H1 (cell line): ENCODE results near the gene PHACTR1.

ENCODE experiments used
- BCL11A ChIP-seq, 2 experiments: IDR thresholded peaks; one replicate each; pipeline ENCODE4 v1.6.1; 2011; ENCODE audit warnings: low read depth in 2 of 2, low read length in 2 of 2, mild to moderate bottlenecking in 2 of 2
- CHD2 ChIP-seq: IDR thresholded peaks from 2 replicates; pipeline ENCODE4 v1.6.1; 2012; ENCODE audit warnings: low read length, improper control_type of control experiment
- EZH2 ChIP-seq: fragments of 200-600 bp; sonication (generic); IDR thresholded peaks from 2 replicates; pipeline ENCODE4 v1.7.1; 2012; ENCODE audit warnings: low read depth, mild to moderate bottlenecking, moderate library complexity, low read length, inconsistent platforms; ENCODE audit not compliant: severe bottlenecking
- HDAC2 ChIP-seq, 2 experiments: fragments of 300-600 bp in 1 of 2; sonication (generic) in 1 of 2; IDR thresholded peaks; 2 replicates each; pipeline ENCODE4 v1.6.1; 2011 to 2012; ENCODE audit warnings: low read depth in 2 of 2, low read length in 2 of 2, mild to moderate bottlenecking in 2 of 2, moderate library complexity in 2 of 2, borderline replicate concordance in 1 of 2, inconsistent platforms in 1 of 2
- JUND ChIP-seq: IDR thresholded peaks from 2 replicates; pipeline ENCODE4 v1.6.1; 2011; ENCODE audit warnings: mild to moderate bottlenecking, improper control_type of control experiment, low read length
- POLR2A ChIP-seq, 2 experiments: IDR thresholded peaks; 1 replicate in 1 of 2; 2 replicates in 1 of 2; pipeline ENCODE4 v1.6.1; 2011; ENCODE audit warnings: low read depth in 2 of 2, low read length in 2 of 2, mild to moderate bottlenecking in 2 of 2; ENCODE audit errors: control extremely low read depth in 1 of 2
- RXRA ChIP-seq: IDR thresholded peaks from 2 replicates; pipeline ENCODE4 v1.6.1; 2011; ENCODE audit warnings: low read depth, mild to moderate bottlenecking, low read length, moderate library complexity; ENCODE audit not compliant: insufficient read depth
- SP2 ChIP-seq: IDR thresholded peaks from 2 replicates; pipeline ENCODE4 v1.6.1; 2012; ENCODE audit warnings: mild to moderate bottlenecking, low read length, inconsistent platforms
- TCF12 ChIP-seq: IDR thresholded peaks from 2 replicates; pipeline ENCODE4 v1.6.1; 2011; ENCODE audit warnings: low read depth, mild to moderate bottlenecking, low read length
- YY1 ChIP-seq: IDR thresholded peaks from 2 replicates; pipeline ENCODE4 v1.6.1; 2011; ENCODE audit warnings: low read depth, mild to moderate bottlenecking, low read length
- TF ChIP-seq, protein P1 (sequence below), 3 experiments: IDR thresholded peaks; 1 replicate in 2 of 3; 2 replicates in 1 of 3; pipeline versions ENCODE4 v1.5.1 to v1.6.1; 2011; ENCODE audit warnings: low read length in 3 of 3, mild to moderate bottlenecking in 3 of 3, inconsistent platforms in 2 of 3, low read depth in 1 of 3, moderate library complexity in 1 of 3; ENCODE audit not compliant: insufficient read depth in 1 of 3; ENCODE audit errors: control extremely low read depth in 1 of 3

- TF ChIP-seq RXRA = no peak
- TF ChIP-seq POLR2A (IDR thresholded peaks at IDR 0.05; ENCODE audit: control extremely low read depth in 1 of 2, low read depth in 2 of 2, low read length in 2 of 2) = no peak
- TF ChIP-seq CHD2 = no peak
- TF ChIP-seq, protein P1, sequence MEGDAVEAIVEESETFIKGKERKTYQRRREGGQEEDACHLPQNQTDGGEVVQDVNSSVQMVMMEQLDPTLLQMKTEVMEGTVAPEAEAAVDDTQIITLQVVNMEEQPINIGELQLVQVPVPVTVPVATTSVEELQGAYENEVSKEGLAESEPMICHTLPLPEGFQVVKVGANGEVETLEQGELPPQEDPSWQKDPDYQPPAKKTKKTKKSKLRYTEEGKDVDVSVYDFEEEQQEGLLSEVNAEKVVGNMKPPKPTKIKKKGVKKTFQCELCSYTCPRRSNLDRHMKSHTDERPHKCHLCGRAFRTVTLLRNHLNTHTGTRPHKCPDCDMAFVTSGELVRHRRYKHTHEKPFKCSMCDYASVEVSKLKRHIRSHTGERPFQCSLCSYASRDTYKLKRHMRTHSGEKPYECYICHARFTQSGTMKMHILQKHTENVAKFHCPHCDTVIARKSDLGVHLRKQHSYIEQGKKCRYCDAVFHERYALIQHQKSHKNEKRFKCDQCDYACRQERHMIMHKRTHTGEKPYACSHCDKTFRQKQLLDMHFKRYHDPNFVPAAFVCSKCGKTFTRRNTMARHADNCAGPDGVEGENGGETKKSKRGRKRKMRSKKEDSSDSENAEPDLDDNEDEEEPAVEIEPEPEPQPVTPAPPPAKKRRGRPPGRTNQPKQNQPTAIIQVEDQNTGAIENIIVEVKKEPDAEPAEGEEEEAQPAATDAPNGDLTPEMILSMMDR (IDR thresholded peaks at IDR 0.05; ENCODE audit: control extremely low read depth in 1 of 3, insufficient read depth in 1 of 3, low read depth in 1 of 3, low read length in 3 of 3) = no peak
- TF ChIP-seq EZH2 = no peak
- no peak for TF ChIP-seq YY1
- no peak for TF ChIP-seq SP2
- no peak for TF ChIP-seq TCF12
- TF ChIP-seq BCL11A (IDR thresholded peaks at IDR 0.05; ENCODE audit: low read depth in 2 of 2, low read length in 2 of 2) = no peak
- no peak for TF ChIP-seq JUND
- no peak for TF ChIP-seq HDAC2 (IDR thresholded peaks at IDR 0.05; ENCODE audit: borderline replicate concordance in 1 of 2, low read depth in 2 of 2, low read length in 2 of 2)
These were observed 8.7 kb downstream of the PHACTR1 start for GRCh38 chr6:12725263-12725662.
